BJ (cell line): ENCODE results near the gene MFSD11. TPM values are rescaled to one million over a fixed set of nuclear protein-coding genes. Genes with fewer than 3 reads are reported as not detected.

Source experiments
- CTCF ChIA-PET: fragments of 350-600 bp; formaldehyde crosslinking; extraction: SDS; loops from one replicate; lab custom pipeline; 2021; ENCODE audit warnings: antibody characterized with exemption, inconsistent platforms; lab: Yijun Ruan, JAX
- POLR2A ChIA-PET: fragments of 300-600 bp; sonication (Branson Sonifier 250); formaldehyde crosslinking; extraction: SDS; loops from one replicate; lab custom pipeline; 2021; ENCODE audit warnings: antibody characterized with exemption; lab: Charles Lee
- DNase-seq: peaks from one replicate; pipeline ENCODE4 v3.0.0-alpha.2; 2011; ENCODE audit warnings: low read depth
- H3K27me3 ChIP-seq: 2 replicates; pipeline ENCODE4 v1.6.0; 2011; ENCODE audit warnings: low read length; ENCODE audit not compliant: control insufficient read depth, insufficient read depth
- H3K36me3 ChIP-seq: 2 replicates; pipeline ENCODE4 v1.5.1; 2011; ENCODE audit warnings: low read length; ENCODE audit not compliant: control insufficient read depth, insufficient read depth
- H3K4me3 ChIP-seq: 2 replicates; pipeline ENCODE4 v1.5.1; 2011; ENCODE audit warnings: low read depth, mild to moderate bottlenecking, control low read depth, low read length
- CTCF ChIP-seq: IDR thresholded peaks from 2 replicates; pipeline ENCODE4 v1.5.1; 2011; ENCODE audit warnings: low read depth, mild to moderate bottlenecking, control low read depth, inconsistent platforms, low read length, moderate library complexity; ENCODE audit not compliant: insufficient read depth
- polyA minus RNA-seq: library from RNA; depleted of rRNA, polyadenylated mRNA; stranded (reverse); fragments of >200 nt; gene quantifications from 2 replicates; pipeline ENCODE4 v1.2.3, GENCODE V29; 2011; rRNA and poly(A)+ RNA removed
- polyA plus RNA-seq: library from polyadenylated mRNA; depleted of rRNA; stranded (reverse); fragments of >200 nt; gene quantifications from 2 replicates; pipeline ENCODE4 v1.2.3, GENCODE V29; 2011; rRNA removed

MFSD11 gene
- 18.6 and 27.9 TPM in 2 replicates for polyA plus RNA-seq
- polyA minus RNA-seq: 16.5 and 18.0 TPM in 2 replicates

GRCh38 chr17:76737676-76738467 is at the start of gene MFSD11:
TSS of gene MFSD11 (plus strand) at chr17:76738119. CDS start at chr17:76738353, 234 bp downstream.
- Histone ChIP-seq H3K36me3 (peaks cover 6% of the 10 kb centered on the region), H3K4me3 (peak within 1 kb of the TSS; percentile 100), H3K27me3 (no peaks in the 10 kb centered on the region)
- peak; percentile 72 for DNase-seq
- ChIA-PET POLR2A (interaction anchor here (0.6 kb wide), 1 partner anchor 279 kb away, joined by 4 read pairs; no protein-coding TSS in a partner anchor), CTCF (interaction anchor here (1.0 to 1.4 kb wide), 5 partner anchors 15 to 213 kb away, joined by 3 to 6 read pairs (median 3); partner anchors contain the start of gene MGAT5B)
- TF ChIP-seq CTCF: no peak

GRCh38 chr17:76688165-76688622 is 49.7 kb upstream of the MFSD11 start:
- TF ChIP-seq CTCF: no peak
- ChIA-PET POLR2A (interaction anchor here (0.8 kb wide), 2 partner anchors 16 to 20 kb away, joined by 3 to 5 read pairs; no protein-coding TSS in a partner anchor), CTCF (interaction anchor here (0.9 to 1.7 kb wide), 5 partner anchors 9 to 165 kb away, joined by 3 to 5 read pairs (median 4); no protein-coding TSS in a partner anchor)
- no peaks in the 10 kb centered on the region for H3K27me3 ChIP-seq
- H3K4me3 ChIP-seq: no peak overlapping the region
- peaks cover 15% of the 10 kb centered on the region for H3K36me3 ChIP-seq
- no peak for DNase-seq

DNA sequence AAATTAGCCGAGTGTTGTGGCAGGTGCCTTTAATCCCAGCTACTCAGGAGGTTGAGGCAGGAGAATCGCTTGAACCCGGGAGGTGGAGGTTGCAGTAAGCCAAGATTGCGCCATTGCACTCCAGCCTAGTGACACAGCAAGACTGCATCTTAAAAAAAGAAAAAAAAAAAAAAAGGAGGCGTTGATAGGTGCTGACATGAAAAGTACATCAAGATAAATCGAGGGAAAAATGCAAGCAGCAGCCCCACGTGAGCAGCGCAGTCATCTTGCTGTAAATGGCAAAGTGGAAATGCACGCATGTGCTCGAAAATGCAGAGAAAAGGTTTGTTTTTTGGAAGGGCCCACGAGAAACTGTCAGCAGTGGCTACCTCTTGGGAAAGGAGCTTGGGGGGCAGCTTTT is 48.1 kb upstream of the MFSD11 start:
- ChIA-PET CTCF (interaction anchor here (1.2 to 1.7 kb wide), 5 partner anchors 8 to 36 kb away, joined by 3 to 6 read pairs (median 5); no protein-coding TSS in a partner anchor), POLR2A (no interaction called here)
- TF ChIP-seq CTCF: no peak
- no peak overlapping the region for H3K4me3 ChIP-seq
- peaks cover 9% of the 10 kb centered on the region for H3K36me3 ChIP-seq
- DNase-seq: no peak
- no peaks in the 10 kb centered on the region for H3K27me3 ChIP-seq

DNA sequence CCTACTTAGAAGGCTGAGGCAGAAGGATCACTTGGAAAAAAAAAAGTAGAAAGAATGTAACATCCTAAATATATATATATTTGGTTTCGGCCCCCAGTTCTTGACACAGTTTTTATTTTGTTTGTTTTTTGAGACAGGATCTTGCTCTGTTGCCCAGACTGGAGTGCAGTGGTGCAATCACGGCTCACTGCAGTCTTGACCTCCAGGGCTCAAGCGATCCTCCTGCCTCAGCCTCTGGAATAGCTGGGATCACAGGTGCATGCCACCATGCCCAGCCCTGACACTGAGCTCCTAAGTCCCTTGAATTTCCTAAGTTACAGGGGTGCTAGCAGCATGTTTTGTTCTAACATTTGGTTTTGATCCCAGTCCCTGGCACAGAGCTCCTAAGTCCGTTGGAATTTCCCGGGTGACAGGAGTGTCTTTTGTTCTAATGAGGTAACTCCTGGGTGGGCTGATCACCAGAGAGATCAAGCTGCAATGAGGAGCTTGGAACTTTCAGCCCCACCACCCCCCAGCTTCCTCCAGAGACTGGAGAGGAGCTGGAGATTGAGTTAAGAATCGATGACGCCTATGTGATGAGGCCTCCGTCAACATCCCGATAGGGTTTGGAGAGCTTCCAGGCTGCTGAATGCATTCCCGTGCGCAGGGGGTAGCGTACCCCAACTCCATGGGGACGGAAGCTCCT is 47.2 kb upstream of the MFSD11 start:
- Histone ChIP-seq H3K4me3 (no peak overlapping the region), H3K27me3 (no peaks in the 10 kb centered on the region), H3K36me3 (peaks cover 9% of the 10 kb centered on the region)
- no peak for DNase-seq
- no peak for TF ChIP-seq CTCF
- CTCF ChIA-PET: interaction anchor here (0.7 to 1.7 kb wide), 5 partner anchors 10 to 133 kb away, joined by 3 to 6 read pairs (median 4); no protein-coding TSS in a partner anchor
- POLR2A ChIA-PET: no interaction called here
